22Rv1 (cell line): ENCODE data around the gene ODAD4.

Source experiments
- H3K27ac ChIP-seq: fragments of 450-650 bp; 2 replicates; pipeline ENCODE4 v1.5.1; 2017
- ZFX ChIP-seq: fragments of 450-650 bp; IDR thresholded peaks from 2 replicates; pipeline ENCODE4 v1.6.1; 2017; ENCODE audit warnings: antibody characterized with exemption, borderline replicate concordance
- TF ChIP-seq, protein P1 (sequence below): fragments of 450-650 bp; IDR thresholded peaks from 2 replicates; pipeline ENCODE4 v1.5.1; 2017; ENCODE audit warnings: mild to moderate bottlenecking

ODAD4 gene

DNA sequence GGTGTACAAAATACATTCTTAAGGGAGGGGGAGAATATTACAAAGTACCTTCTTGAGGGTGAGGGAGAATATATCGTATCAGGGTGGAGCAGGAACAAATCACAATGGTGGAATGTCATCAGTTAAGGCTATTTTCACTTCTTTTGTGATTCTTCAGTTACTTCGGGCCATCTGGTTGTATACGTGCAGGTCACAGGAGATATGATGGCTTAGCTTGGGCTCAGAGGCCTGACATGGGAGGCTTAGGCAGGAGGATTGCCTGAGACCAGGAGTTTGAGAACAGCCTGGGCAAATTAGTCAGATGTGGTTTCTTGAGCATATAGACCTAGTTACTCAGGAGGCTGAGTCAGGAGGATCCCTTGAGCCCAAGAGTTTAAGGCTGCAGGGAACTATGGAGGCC is 13.1 kb downstream of the ODAD4 start:
- no peak overlapping the region for H3K27ac ChIP-seq

DNA sequence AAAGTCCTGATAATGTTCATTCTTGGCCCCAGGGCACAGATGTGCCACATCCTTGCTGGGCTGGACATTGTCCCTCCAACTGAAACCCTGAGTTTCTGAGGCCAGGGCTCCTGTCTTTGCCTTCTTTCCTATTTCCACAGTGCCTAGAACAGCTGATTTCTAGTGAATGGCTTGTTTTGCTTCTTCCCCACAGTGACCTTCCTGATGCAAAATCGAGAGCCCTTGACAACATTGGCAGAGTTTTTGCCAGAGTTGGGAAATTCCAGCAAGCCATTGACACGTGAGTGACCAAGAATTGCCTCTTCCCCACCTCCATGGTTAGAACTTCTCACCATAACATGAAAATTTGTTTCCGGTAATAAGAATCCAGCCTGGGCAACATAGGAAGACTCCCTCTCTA is 14.5 kb downstream of the ODAD4 start:
- no peak overlapping the region for H3K27ac ChIP-seq
- TF ChIP-seq, protein P1, sequence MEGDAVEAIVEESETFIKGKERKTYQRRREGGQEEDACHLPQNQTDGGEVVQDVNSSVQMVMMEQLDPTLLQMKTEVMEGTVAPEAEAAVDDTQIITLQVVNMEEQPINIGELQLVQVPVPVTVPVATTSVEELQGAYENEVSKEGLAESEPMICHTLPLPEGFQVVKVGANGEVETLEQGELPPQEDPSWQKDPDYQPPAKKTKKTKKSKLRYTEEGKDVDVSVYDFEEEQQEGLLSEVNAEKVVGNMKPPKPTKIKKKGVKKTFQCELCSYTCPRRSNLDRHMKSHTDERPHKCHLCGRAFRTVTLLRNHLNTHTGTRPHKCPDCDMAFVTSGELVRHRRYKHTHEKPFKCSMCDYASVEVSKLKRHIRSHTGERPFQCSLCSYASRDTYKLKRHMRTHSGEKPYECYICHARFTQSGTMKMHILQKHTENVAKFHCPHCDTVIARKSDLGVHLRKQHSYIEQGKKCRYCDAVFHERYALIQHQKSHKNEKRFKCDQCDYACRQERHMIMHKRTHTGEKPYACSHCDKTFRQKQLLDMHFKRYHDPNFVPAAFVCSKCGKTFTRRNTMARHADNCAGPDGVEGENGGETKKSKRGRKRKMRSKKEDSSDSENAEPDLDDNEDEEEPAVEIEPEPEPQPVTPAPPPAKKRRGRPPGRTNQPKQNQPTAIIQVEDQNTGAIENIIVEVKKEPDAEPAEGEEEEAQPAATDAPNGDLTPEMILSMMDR = no peak
- TF ChIP-seq ZFX = no peak

More for the DNA sequence above, 13.1 kb downstream of the ODAD4 start:
- TF ChIP-seq, protein P1 = no peak
- no peak for TF ChIP-seq ZFX

DNA sequence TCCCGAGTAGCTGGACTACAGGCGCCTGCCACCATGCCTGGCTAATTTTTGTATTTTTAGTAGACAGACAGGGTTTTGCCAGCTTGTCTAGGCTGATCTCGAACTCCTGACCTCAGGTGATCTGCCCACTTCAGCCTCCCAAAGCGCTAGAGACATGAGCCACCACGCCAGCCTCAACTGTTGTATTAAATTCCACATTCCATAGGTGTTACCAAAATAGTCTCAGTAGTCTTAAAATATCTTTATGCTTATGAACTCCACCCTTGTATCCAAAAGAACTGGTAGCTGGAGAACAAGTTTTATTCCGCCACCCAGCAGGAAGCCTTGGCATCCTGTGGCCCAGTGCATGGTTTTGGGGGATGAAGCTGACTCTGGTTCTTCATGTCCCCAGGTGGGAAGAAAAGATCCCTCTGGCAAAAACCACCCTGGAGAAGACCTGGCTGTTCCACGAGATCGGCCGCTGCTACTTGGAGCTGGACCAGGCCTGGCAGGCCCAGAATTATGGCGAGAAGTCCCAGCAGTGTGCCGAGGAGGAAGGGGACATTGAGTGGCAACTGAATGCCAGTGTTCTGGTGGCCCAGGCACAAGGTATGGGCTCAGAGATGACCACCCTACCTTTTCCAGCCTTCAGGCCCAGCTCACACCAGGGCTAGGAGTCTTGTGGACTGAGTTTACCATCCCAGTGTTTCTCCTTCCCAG is 18.5 kb downstream of the ODAD4 start:
- H3K27ac ChIP-seq = no peak overlapping the region
- TF ChIP-seq ZFX = no peak
- TF ChIP-seq, protein P1 = no peak

DNA sequence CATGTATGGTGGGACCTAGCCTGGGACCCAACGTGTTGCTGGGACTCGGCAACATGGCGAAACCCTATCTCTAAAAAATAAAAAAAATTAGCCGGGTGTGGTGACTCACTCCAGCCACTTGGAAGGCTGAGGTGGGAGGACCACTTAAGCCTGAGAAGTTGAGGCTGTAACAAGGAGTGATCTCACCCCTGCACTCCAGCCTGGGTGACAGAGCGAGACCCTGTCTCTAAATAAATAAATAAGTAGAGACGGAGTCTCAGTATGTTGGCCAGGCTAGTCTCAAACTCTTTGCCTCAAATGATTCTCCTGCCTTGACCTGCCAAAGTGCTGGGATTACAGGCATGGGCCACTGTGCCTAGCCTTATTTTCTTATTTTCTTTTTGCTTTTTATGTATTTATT is 26.1 kb downstream of the ODAD4 start:
- TF ChIP-seq, protein P1 = no peak
- TF ChIP-seq ZFX = no peak
- no peak overlapping the region for H3K27ac ChIP-seq

DNA sequence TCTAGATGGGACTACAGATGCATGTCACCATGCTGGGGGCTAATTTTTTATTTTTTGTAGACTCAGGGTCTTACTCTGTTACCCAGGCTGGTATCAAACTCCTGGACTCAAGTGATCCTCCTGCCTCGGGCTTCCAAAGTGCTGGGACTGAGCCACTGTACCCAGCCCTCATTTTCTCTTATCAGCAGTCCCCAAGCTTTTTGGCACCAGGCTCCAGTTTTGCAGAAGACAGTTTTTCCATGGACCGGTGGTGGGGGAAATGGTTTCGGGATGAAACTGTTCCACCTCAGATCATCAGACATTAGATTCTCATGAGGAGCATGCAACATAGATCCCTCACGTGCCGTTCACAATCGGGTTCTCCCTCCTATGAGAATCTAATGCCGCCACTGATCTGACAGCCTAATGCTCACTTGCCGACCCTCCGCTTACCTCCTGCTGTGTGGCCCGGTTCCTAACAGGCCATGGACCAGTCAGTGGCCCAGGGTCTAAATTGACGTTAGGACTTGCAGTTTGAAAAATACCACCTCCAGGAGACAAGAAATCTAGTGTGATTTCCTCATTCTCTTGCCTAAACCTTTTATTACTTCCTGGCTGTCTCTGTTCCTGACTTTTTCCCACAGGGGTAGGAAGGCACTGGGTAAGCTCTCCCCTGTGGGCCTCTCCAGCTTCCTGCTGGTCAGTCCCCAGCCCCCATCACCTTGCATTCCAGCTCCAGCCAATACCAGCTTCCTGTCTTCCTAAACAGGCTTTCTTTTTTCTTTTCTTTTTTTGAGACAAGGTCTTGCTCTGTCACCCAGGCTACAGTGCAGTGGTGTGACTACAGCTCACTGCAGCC is 26.8 kb downstream of the ODAD4 start:
- TF ChIP-seq, protein P1 = no peak
- no peak for TF ChIP-seq ZFX
- H3K27ac ChIP-seq = no peak overlapping the region

DNA sequence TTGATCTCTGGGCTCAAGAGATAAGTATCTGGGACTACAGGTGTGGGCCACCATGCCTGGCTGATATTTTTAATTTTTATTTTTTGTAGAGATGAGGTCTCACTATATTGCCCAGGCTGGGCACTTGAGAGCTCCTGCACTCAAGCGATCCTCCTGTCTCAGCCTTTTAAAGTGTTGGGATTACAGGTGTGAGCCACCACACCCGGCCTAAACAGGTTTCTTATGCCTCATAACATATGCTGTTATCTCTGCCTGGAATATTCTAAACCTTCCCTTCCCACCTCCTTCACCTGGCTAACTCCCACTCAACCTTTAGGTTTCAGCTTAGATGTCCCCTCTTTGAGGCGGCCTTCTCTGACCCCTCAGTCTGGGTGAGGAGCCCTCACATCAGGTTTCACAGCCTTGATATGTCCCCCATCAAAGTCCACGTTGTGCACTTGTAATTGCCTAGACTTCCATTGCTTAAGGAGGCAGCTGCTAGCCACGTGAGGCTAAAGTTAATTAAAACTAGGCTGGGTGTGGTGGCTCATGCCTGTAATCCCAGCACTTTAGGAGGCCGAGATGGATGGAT is 27.5 kb downstream of the ODAD4 start:
- H3K27ac ChIP-seq = no peak overlapping the region
- no peak for TF ChIP-seq ZFX
- TF ChIP-seq, protein P1 = no peak

DNA sequence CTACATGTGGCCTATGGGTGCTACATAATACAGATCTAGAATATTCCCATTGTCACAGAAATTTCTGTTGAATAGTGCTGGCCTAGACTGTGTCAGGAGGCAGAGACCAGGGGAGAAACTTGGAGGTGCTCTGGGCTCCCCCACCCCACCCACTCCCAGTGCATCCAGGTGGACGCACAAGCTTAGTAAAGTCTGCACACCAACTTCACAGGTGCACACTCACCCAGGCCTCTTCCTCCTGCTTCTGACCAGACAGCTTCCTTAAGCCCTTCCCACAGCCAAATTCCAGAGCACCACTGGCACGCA is 28.6 kb downstream of the ODAD4 start:
- H3K27ac ChIP-seq = no peak overlapping the region
- no peak for TF ChIP-seq ZFX
- TF ChIP-seq, protein P1 = no peak
